ENCODE measurements around the gene RNPC3. TPM values are rescaled to one million over a fixed set of nuclear protein-coding genes. Genes with fewer than 3 reads are reported as not detected.

Gene RNPC3
- total and polyA plus RNA-seq, 8 donors = 4.7 to 46.7 (median 29.4) TPM

GRCh38 chr1:103492003-103492625, 33.4 kb upstream of the RNPC3 start:
- no peaks in the 10 kb centered on the region for H3K4me1 ChIP-seq
- no peak overlapping the region for H3K4me3 ChIP-seq
- TF ChIP-seq, protein P1, sequence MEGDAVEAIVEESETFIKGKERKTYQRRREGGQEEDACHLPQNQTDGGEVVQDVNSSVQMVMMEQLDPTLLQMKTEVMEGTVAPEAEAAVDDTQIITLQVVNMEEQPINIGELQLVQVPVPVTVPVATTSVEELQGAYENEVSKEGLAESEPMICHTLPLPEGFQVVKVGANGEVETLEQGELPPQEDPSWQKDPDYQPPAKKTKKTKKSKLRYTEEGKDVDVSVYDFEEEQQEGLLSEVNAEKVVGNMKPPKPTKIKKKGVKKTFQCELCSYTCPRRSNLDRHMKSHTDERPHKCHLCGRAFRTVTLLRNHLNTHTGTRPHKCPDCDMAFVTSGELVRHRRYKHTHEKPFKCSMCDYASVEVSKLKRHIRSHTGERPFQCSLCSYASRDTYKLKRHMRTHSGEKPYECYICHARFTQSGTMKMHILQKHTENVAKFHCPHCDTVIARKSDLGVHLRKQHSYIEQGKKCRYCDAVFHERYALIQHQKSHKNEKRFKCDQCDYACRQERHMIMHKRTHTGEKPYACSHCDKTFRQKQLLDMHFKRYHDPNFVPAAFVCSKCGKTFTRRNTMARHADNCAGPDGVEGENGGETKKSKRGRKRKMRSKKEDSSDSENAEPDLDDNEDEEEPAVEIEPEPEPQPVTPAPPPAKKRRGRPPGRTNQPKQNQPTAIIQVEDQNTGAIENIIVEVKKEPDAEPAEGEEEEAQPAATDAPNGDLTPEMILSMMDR (IDR thresholded peaks at IDR 0.05) = no peak
- TF ChIP-seq EP300 (IDR thresholded peaks at IDR 0.05) (no peak), POLR2A (IDR thresholded peaks at IDR 0.05) (no peak), POLR2AphosphoS5 (IDR thresholded peaks at IDR 0.05) (no peak)
- no peaks in the 10 kb centered on the region for H3K36me3 ChIP-seq
- intact Hi-C loops (cut with DNase I; ENCODE audit: low total_unique reads) = no loop called here
- H3K27ac ChIP-seq = no peak overlapping the region
- DNase-seq = no peak
- no peaks in the 10 kb centered on the region for H3K27me3 ChIP-seq
- WGBS, 5 donors = 78 to 95% (median 84%) methylated on average over 1 of the region's 1 CpG
- H3K9me3 ChIP-seq = no peaks in the 10 kb centered on the region

- Histone ChIP-seq H3K4me1 (no peaks in the 10 kb centered on the region), H3K27me3 (no peaks in the 10 kb centered on the region), H3K36me3 (no peaks in the 10 kb centered on the region), H3K4me3 (no peak overlapping the region), H3K9me3 (no peaks in the 10 kb centered on the region), H3K27ac (no peak overlapping the region)
- no peak for DNase-seq
- 71 to 85% (median 76%) methylated on average over 2 of the region's 2 CpGs for WGBS, 5 donors
- intact Hi-C loops (cut with DNase I; ENCODE audit: low total_unique reads) = no loop called here
- TF ChIP-seq POLR2AphosphoS5 (IDR thresholded peaks at IDR 0.05) = no peak
- TF ChIP-seq, protein P1 (IDR thresholded peaks at IDR 0.05) = no peak
- TF ChIP-seq EP300 (IDR thresholded peaks at IDR 0.05) = no peak
- no peak for TF ChIP-seq POLR2A (IDR thresholded peaks at IDR 0.05)
Observed at GRCh38 chr1:103496014-103496635, 29.4 kb upstream of the RNPC3 start.

DNA sequence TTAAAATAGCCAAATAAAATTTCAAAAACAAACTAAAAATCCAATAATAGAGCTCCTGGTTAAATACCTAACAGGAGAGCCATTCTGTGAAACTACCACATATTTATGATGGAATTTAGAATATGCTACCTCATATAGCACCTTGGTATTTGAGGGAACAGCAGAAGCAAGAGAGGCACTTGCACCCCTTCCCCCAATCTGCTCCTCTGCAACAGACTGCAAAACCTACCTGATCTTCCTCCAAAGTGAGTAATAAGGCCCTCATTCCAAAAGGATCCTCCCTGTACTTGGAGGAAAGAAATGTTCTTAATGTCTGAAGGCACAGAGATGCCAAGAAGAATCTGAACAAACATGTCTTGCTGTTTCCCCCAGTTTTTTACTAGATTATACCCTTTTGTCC, 28.1 kb upstream of the RNPC3 start:
- intact Hi-C loops (cut with DNase I; ENCODE audit: low total_unique reads) = no loop called here
- H3K27ac ChIP-seq = no peak overlapping the region

DNA sequence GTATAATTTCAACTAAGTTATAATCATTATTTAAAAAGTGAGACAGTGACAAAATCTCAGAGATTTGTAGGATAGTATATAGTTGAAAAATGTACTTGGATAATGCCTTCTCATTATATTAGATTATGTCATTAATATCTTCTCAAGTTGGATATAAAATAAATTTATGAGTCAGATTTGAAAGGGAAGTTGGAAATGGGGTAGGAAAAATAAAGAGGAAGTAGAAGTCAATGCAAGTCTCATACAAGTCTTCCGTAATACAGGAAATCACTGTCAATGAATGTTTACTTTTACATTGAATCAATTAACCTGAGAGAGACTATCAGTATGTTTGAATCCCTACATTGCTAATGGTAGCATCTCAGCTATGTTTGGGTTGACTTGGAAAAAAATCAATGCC, 16.2 kb upstream of the RNPC3 start:
- H3K27ac ChIP-seq = no peak overlapping the region
- no peaks in the 10 kb centered on the region for H3K36me3 ChIP-seq
- no peaks in the 10 kb centered on the region for H3K27me3 ChIP-seq
- H3K4me3 ChIP-seq = no peak overlapping the region
- no peak for TF ChIP-seq POLR2AphosphoS5 (IDR thresholded peaks at IDR 0.05)
- TF ChIP-seq POLR2A (IDR thresholded peaks at IDR 0.05) = no peak
- TF ChIP-seq, protein P1 (IDR thresholded peaks at IDR 0.05) = no peak
- TF ChIP-seq EP300 (IDR thresholded peaks at IDR 0.05) = no peak
- DNase-seq = no peak
- no peaks in the 10 kb centered on the region for H3K4me1 ChIP-seq
- H3K9me3 ChIP-seq = no peaks in the 10 kb centered on the region
- WGBS, 5 donors = 58 to 95% (median 76%) methylated on average over 1 of the region's 1 CpG
- intact Hi-C loops (cut with DNase I; ENCODE audit: low total_unique reads) = no loop called here

More for the DNA sequence above, 28.1 kb upstream of the RNPC3 start:
- no peak overlapping the region for H3K4me3 ChIP-seq
- H3K27me3 ChIP-seq = no peaks in the 10 kb centered on the region
- no peaks in the 10 kb centered on the region for H3K9me3 ChIP-seq
- H3K4me1 ChIP-seq = no peaks in the 10 kb centered on the region
- TF ChIP-seq EP300 (IDR thresholded peaks at IDR 0.05) (no peak), POLR2A (IDR thresholded peaks at IDR 0.05) (no peak), POLR2AphosphoS5 (IDR thresholded peaks at IDR 0.05) (no peak)
- TF ChIP-seq, protein P1 (IDR thresholded peaks at IDR 0.05) = no peak
- H3K36me3 ChIP-seq = no peaks in the 10 kb centered on the region
- DNase-seq = no peak
